Esophagus squamous epithelium (tissue), 5 donors: ENCODE data around the gene TSEN2. TPM values are rescaled to one million over a fixed set of nuclear protein-coding genes. Genes with fewer than 3 reads are reported as not detected.

Experiments used
- DNase-seq: peaks from one replicate; lab custom pipeline; 2025; lab: John Stamatoyannopoulos, UW
- H3K27ac ChIP-seq, 4 donors: fragments of 200-600 bp; sonication (generic); one replicate each; pipeline ENCODE4 v1.5.1; 2016 to 2019; ENCODE audit warnings: mild to moderate bottlenecking in 1 of 4
- H3K27me3 ChIP-seq, 4 donors: fragments of 200-600 bp; sonication (generic); 1 replicate in 3 of 4; 2 replicates in 1 of 4; pipeline versions ENCODE4 v1.5.1 to v1.6.0; 2017 to 2021; ENCODE audit warnings: antibody characterized with exemption in 1 of 4
- H3K36me3 ChIP-seq, 3 donors: fragments of 200-600 bp; sonication (generic); one replicate each; pipeline ENCODE4 v1.5.1; 2016 to 2019
- H3K4me1 ChIP-seq, 3 donors: fragments of 200-600 bp; sonication (generic); one replicate each; pipeline ENCODE4 v1.5.1; 2017 to 2019
- H3K4me3 ChIP-seq, 4 donors: fragments of 200-600 bp; sonication (generic); 1 replicate in 3 of 4; 2 replicates in 1 of 4; pipeline ENCODE4 v1.5.1; 2016 to 2019; ENCODE audit warnings: mild to moderate bottlenecking in 2 of 4, moderate library complexity in 1 of 4
- H3K9me3 ChIP-seq, 3 donors: fragments of 200-600 bp; sonication (generic); one replicate each; pipeline ENCODE4 v1.5.1; 2016 to 2019
- CTCF ChIP-seq, 6 experiments: fragments of 450-650 bp in 4 of 6; fragments of 200-600 bp in 2 of 6; sonication (generic) in 2 of 6; IDR thresholded peaks; one replicate each; pipeline ENCODE4 v1.5.1; 2016 to 2019; ENCODE audit warnings: antibody characterized with exemption in 6 of 6, mild to moderate bottlenecking in 4 of 6, moderate library complexity in 4 of 6
- POLR2A ChIP-seq, 4 donors: fragments of 450-650 bp; IDR thresholded peaks; one replicate each; pipeline ENCODE4 v1.6.1; 2017; ENCODE audit warnings: antibody characterized with exemption in 4 of 4, mild to moderate bottlenecking in 4 of 4, moderate library complexity in 3 of 4
- WGBS, 2 donors: methylation state at CpG; one replicate each; pipeline ENCODE4 v1.1.5; 2018; 5-methylcytosine and 5-hydroxymethylcytosine counted together
- intact Hi-C: fragments of 100-400 bp; cut with DNase I; formaldehyde crosslinking; loops from one replicate; pipeline ENCODE4 v1.15.0; 2022
- total RNA-seq, 4 donors: library from RNA; depleted of rRNA; stranded (reverse); fragments of >200 nt; gene quantifications; one replicate each; pipeline ENCODE4 v1.1.0, GENCODE V29; 2016
- donor health status: DM: yes; HTN: yes; CAD: no.

Gene TSEN2
- total RNA-seq, 4 donors from 2014 or later: 13.6 to 29.6 (median 14.3) TPM

GRCh38 chr3:12483872-12484197, 445 bp upstream of the TSEN2 start:
- TF ChIP-seq CTCF (IDR thresholded peaks at IDR 0.05) (no peak), POLR2A (IDR thresholded peaks at IDR 0.05) (no peak)
- Histone ChIP-seq H3K4me3 (peak overlapping the region; percentile 71 to 81 (median 76)), H3K4me1 (peaks cover 5 to 37% (median 20%) of the 10 kb centered on the region in 3 donors), H3K27me3 (no peaks in the 10 kb centered on the region), H3K27ac (peak overlapping the region; percentile 44 to 89 (median 74)), H3K36me3 (no peaks in the 10 kb centered on the region), H3K9me3 (no peaks in the 10 kb centered on the region)
- no peak for DNase-seq
- 1 to 2% methylated on average over 9 to 10 of the region's 10 CpGs for WGBS, 2 donors
- intact Hi-C loops: loop anchor here (5.0 kb wide), 1 partner anchor 347 kb away; no protein-coding TSS in a partner anchor

- H3K27me3 ChIP-seq: no peaks in the 10 kb centered on the region
- peaks cover 0 to 5% (median 0%) of the 10 kb centered on the region in 3 donors for H3K36me3 ChIP-seq
- no peaks in the 10 kb centered on the region for H3K9me3 ChIP-seq
- H3K27ac ChIP-seq: peak overlapping the region; percentile 70 to 89 (median 80)
- peak overlapping the region; percentile 71 to 81 (median 76) for H3K4me3 ChIP-seq
- H3K4me1 ChIP-seq: peaks cover 5 to 31% (median 18%) of the 10 kb centered on the region in 3 donors
- DNase-seq: no peak
- intact Hi-C loops: loop anchor here (5.0 kb wide), 1 partner anchor 348 kb away; no protein-coding TSS in a partner anchor
- 2 to 3% methylated on average over 5 of the region's 5 CpGs for whole genome bisulfite sequencing, 2 donors
- TF ChIP-seq POLR2A (IDR thresholded peaks at IDR 0.05): no peak
- no peak for TF ChIP-seq CTCF (IDR thresholded peaks at IDR 0.05)
Measured at GRCh38 chr3:12484983-12485327, 675 bp downstream of the TSEN2 start.

- Histone ChIP-seq H3K9me3 (no peaks in the 10 kb centered on the region), H3K36me3 (peaks cover 0 to 14% (median 0%) of the 10 kb centered on the region in 3 donors), H3K4me3 (no peak overlapping the region), H3K27me3 (no peaks in the 10 kb centered on the region), H3K4me1 (peaks cover 5 to 29% (median 18%) of the 10 kb centered on the region in 3 donors), H3K27ac (no peak overlapping the region)
- no peak for DNase-seq
- WGBS, 2 donors: 90 to 96% methylated on average over 4 of the region's 4 CpGs
- intact Hi-C loops: no loop called here
- TF ChIP-seq CTCF (IDR thresholded peaks at IDR 0.05) (no peak), POLR2A (IDR thresholded peaks at IDR 0.05) (no peak)
Measured at GRCh38 chr3:12486001-12486400, 1.7 kb downstream of the TSEN2 start.

GRCh38 chr3:12486916-12487315, 2.6 kb downstream of the TSEN2 start:
- H3K4me3 ChIP-seq: no peak overlapping the region
- 73 to 76% methylated on average over 4 to 5 of the region's 5 CpGs for WGBS, 2 donors
- H3K9me3 ChIP-seq: no peaks in the 10 kb centered on the region
- intact Hi-C loops: no loop called here
- no peaks in the 10 kb centered on the region for H3K27me3 ChIP-seq
- no peak overlapping the region for H3K27ac ChIP-seq
- H3K36me3 ChIP-seq: peaks cover 0 to 24% (median 0%) of the 10 kb centered on the region in 3 donors
- H3K4me1 ChIP-seq: peaks cover 5 to 29% (median 18%) of the 10 kb centered on the region in 3 donors
- DNase-seq: no peak
- TF ChIP-seq CTCF (IDR thresholded peaks at IDR 0.05) (no peak), POLR2A (IDR thresholded peaks at IDR 0.05) (no peak)

GRCh38 chr3:12487336-12487735, 3.1 kb downstream of the TSEN2 start:
- H3K27me3 ChIP-seq: no peaks in the 10 kb centered on the region
- WGBS, 2 donors: 72 to 91% methylated on average over 2 to 3 of the region's 3 CpGs
- intact Hi-C loops: no loop called here
- no peak overlapping the region for H3K27ac ChIP-seq
- TF ChIP-seq POLR2A (IDR thresholded peaks at IDR 0.05) (no peak), CTCF (IDR thresholded peaks at IDR 0.05) (no peak)
- no peak overlapping the region for H3K4me3 ChIP-seq
- peaks cover 5 to 29% (median 18%) of the 10 kb centered on the region in 3 donors for H3K4me1 ChIP-seq
- peaks cover 0 to 28% (median 0%) of the 10 kb centered on the region in 3 donors for H3K36me3 ChIP-seq
- no peak for DNase-seq
- H3K9me3 ChIP-seq: no peaks in the 10 kb centered on the region
